ENCODE measurements around the gene ZNF330.
"Not testable (repeated sequence)": the region's sequence is repeated elsewhere in the genome, so short reads cannot be mapped to it uniquely, and the experiment has no call there.

Gene ZNF330

GRCh38 chr4:141220691-141221659 is at the start of gene ZNF330:
Gene ZNF330 (plus strand): TSS chr4:141220895. CDS start chr4:141222372, 1,477 bp downstream.
- Histone ChIP-seq H3K27me3 (ENCODE audit: control insufficient read depth, insufficient read depth, low read length) (no peaks in the 10 kb centered on the region), H3K4me1 (ENCODE audit: control insufficient read depth, insufficient read depth, low read length) (peaks cover 14% of the 10 kb centered on the region), H3K27ac (ENCODE audit: low read depth, low read length) (peak within 1 kb of the TSS; percentile 62), H3K9ac (ENCODE audit: low read depth, low read length) (peak within 1 kb of the TSS; percentile 52), H3K4me3 (ENCODE audit: low read depth, low read length) (peak within 1 kb of the TSS; percentile 79), H3K9me3 (ENCODE audit: control insufficient read depth, insufficient read depth, low read length) (no peaks in the 10 kb centered on the region), H3K36me3 (ENCODE audit: control insufficient read depth, insufficient read depth, low read length) (peaks cover 32% of the 10 kb centered on the region)

GRCh38 chr4:141174457-141174856 is 46.2 kb upstream of the ZNF330 start:
- H3K36me3 ChIP-seq (ENCODE audit: control insufficient read depth, insufficient read depth, low read length) = no peaks in the 10 kb centered on the region

GRCh38 chr4:141177171-141177570 is 43.5 kb upstream of the ZNF330 start:
- Histone ChIP-seq H3K36me3 (ENCODE audit: control insufficient read depth, insufficient read depth, low read length) (no peaks in the 10 kb centered on the region), H3K9me3 (ENCODE audit: control insufficient read depth, insufficient read depth, low read length) (no peaks in the 10 kb centered on the region), H3K27me3 (ENCODE audit: control insufficient read depth, insufficient read depth, low read length) (no peaks in the 10 kb centered on the region), H3K4me3 (ENCODE audit: low read depth, low read length) (no peak overlapping the region), H3K4me1 (ENCODE audit: control insufficient read depth, insufficient read depth, low read length) (no peaks in the 10 kb centered on the region), H3K9ac (ENCODE audit: low read depth, low read length) (no peak overlapping the region), H3K27ac (ENCODE audit: low read depth, low read length) (no peak overlapping the region)

More at GRCh38 chr4:141174457-141174856, 46.2 kb upstream of the ZNF330 start:
- H3K9me3 ChIP-seq (ENCODE audit: control insufficient read depth, insufficient read depth, low read length) = no peaks in the 10 kb centered on the region
- no peak overlapping the region for H3K4me3 ChIP-seq (ENCODE audit: low read depth, low read length)
- no peaks in the 10 kb centered on the region for H3K4me1 ChIP-seq (ENCODE audit: control insufficient read depth, insufficient read depth, low read length)
- no peak overlapping the region for H3K27ac ChIP-seq (ENCODE audit: low read depth, low read length)
- no peak overlapping the region for H3K9ac ChIP-seq (ENCODE audit: low read depth, low read length)
- no peaks in the 10 kb centered on the region for H3K27me3 ChIP-seq (ENCODE audit: control insufficient read depth, insufficient read depth, low read length)

- no peaks in the 10 kb centered on the region for H3K27me3 ChIP-seq (ENCODE audit: control insufficient read depth, insufficient read depth, low read length)
- no peak overlapping the region for H3K9ac ChIP-seq (ENCODE audit: low read depth, low read length)
- no peaks in the 10 kb centered on the region for H3K4me1 ChIP-seq (ENCODE audit: control insufficient read depth, insufficient read depth, low read length)
- no peaks in the 10 kb centered on the region for H3K9me3 ChIP-seq (ENCODE audit: control insufficient read depth, insufficient read depth, low read length)
- H3K36me3 ChIP-seq (ENCODE audit: control insufficient read depth, insufficient read depth, low read length) = no peaks in the 10 kb centered on the region
- H3K27ac ChIP-seq (ENCODE audit: low read depth, low read length) = no peak overlapping the region
- no peak overlapping the region for H3K4me3 ChIP-seq (ENCODE audit: low read depth, low read length)
Observed at GRCh38 chr4:141179474-141180373, 41.0 kb upstream of the ZNF330 start.

- Histone ChIP-seq H3K36me3 (ENCODE audit: control insufficient read depth, insufficient read depth, low read length) (no peaks in the 10 kb centered on the region), H3K9me3 (ENCODE audit: control insufficient read depth, insufficient read depth, low read length) (no peaks in the 10 kb centered on the region), H3K27me3 (ENCODE audit: control insufficient read depth, insufficient read depth, low read length) (no peaks in the 10 kb centered on the region), H3K27ac (ENCODE audit: low read depth, low read length) (no peak overlapping the region), H3K4me3 (ENCODE audit: low read depth, low read length) (no peak overlapping the region), H3K4me1 (ENCODE audit: control insufficient read depth, insufficient read depth, low read length) (no peaks in the 10 kb centered on the region), H3K9ac (ENCODE audit: low read depth, low read length) (no peak overlapping the region)
Observed at GRCh38 chr4:141180991-141181761, 39.5 kb upstream of the ZNF330 start.

- not testable (repeated sequence) for H3K9ac ChIP-seq (ENCODE audit: low read depth, low read length); H3K36me3 ChIP-seq (ENCODE audit: control insufficient read depth, insufficient read depth, low read length); H3K4me3 ChIP-seq (ENCODE audit: low read depth, low read length); H3K27ac ChIP-seq (ENCODE audit: low read depth, low read length); H3K27me3 ChIP-seq (ENCODE audit: control insufficient read depth, insufficient read depth, low read length); H3K9me3 ChIP-seq (ENCODE audit: control insufficient read depth, insufficient read depth, low read length); H3K4me1 ChIP-seq (ENCODE audit: control insufficient read depth, insufficient read depth, low read length)
Observed at GRCh38 chr4:141183491-141183890, 37.2 kb upstream of the ZNF330 start.

GRCh38 chr4:141192564-141192963 is 28.1 kb upstream of the ZNF330 start:
- Histone ChIP-seq H3K9me3 (ENCODE audit: control insufficient read depth, insufficient read depth, low read length) (no peaks in the 10 kb centered on the region), H3K4me1 (ENCODE audit: control insufficient read depth, insufficient read depth, low read length) (no peaks in the 10 kb centered on the region), H3K4me3 (ENCODE audit: low read depth, low read length) (no peak overlapping the region), H3K36me3 (ENCODE audit: control insufficient read depth, insufficient read depth, low read length) (no peaks in the 10 kb centered on the region), H3K27ac (ENCODE audit: low read depth, low read length) (no peak overlapping the region), H3K27me3 (ENCODE audit: control insufficient read depth, insufficient read depth, low read length) (no peaks in the 10 kb centered on the region), H3K9ac (ENCODE audit: low read depth, low read length) (no peak overlapping the region)

- no peaks in the 10 kb centered on the region for H3K36me3 ChIP-seq (ENCODE audit: control insufficient read depth, insufficient read depth, low read length)
- no peaks in the 10 kb centered on the region for H3K9me3 ChIP-seq (ENCODE audit: control insufficient read depth, insufficient read depth, low read length)
- no peak overlapping the region for H3K27ac ChIP-seq (ENCODE audit: low read depth, low read length)
- no peaks in the 10 kb centered on the region for H3K4me1 ChIP-seq (ENCODE audit: control insufficient read depth, insufficient read depth, low read length)
- H3K4me3 ChIP-seq (ENCODE audit: low read depth, low read length) = no peak overlapping the region
- no peak overlapping the region for H3K9ac ChIP-seq (ENCODE audit: low read depth, low read length)
- no peaks in the 10 kb centered on the region for H3K27me3 ChIP-seq (ENCODE audit: control insufficient read depth, insufficient read depth, low read length)
Observed at GRCh38 chr4:141193516-141194034, 27.1 kb upstream of the ZNF330 start.

GRCh38 chr4:141195095-141195707 is 25.5 kb upstream of the ZNF330 start:
- Histone ChIP-seq H3K27ac (ENCODE audit: low read depth, low read length) (no peak overlapping the region), H3K27me3 (ENCODE audit: control insufficient read depth, insufficient read depth, low read length) (no peaks in the 10 kb centered on the region), H3K36me3 (ENCODE audit: control insufficient read depth, insufficient read depth, low read length) (no peaks in the 10 kb centered on the region), H3K4me1 (ENCODE audit: control insufficient read depth, insufficient read depth, low read length) (no peaks in the 10 kb centered on the region), H3K9me3 (ENCODE audit: control insufficient read depth, insufficient read depth, low read length) (no peaks in the 10 kb centered on the region), H3K4me3 (ENCODE audit: low read depth, low read length) (no peak overlapping the region), H3K9ac (ENCODE audit: low read depth, low read length) (no peak overlapping the region)

All from HUES48 (cell line).